AG08395 (cell line): ENCODE measurements around the gene DNAJA4.

Source experiments
- DNase-seq: peaks from one replicate; pipeline ENCODE4 v3.0.0; 2012; ENCODE audit warnings: mixed read lengths, low spot score

The DNAJA4 gene

GRCh38 chr15:78315686-78316282 lies 51.4 kb downstream of the DNAJA4 start:
- DNase-seq = peak; percentile 20

DNA sequence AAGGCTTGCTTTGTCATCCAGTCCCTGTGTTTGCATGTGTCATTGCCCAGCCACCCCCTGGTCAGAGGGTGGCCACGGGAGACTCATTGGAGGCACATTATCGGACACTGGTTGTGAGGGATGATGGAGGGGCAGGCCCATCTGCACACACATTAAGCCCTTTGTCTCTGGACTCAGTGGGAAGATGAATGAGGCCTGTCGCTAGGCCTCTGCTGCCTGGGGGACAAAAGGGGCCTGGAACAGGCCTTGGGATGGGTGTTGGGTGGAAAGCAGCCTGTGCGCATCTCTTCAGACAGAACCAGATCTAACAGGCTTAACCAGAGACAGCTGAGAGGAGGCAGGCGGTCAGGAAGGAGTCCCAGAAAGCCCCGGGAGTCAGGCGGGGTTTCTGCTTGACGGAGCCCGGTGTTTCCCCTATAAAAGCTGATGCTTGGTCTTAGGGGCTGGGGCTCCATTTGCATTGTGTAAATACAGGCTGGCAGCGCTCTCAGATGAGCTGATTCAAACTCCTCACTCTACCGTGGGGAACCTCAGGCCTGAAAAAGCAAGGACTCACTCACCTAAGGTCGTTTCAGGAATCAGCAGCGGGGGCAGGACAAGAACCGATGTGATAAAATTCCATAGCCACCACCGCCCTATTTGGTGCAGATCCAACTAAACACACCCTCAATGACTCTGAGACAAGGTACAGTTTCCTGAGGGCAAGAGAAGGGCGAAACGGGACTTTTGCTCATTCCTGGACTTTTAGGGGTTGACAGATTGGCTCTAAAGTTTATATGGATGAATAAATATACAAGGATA lies 52.1 kb downstream of the DNAJA4 start:
- DNase-seq = no peak

- DNase-seq = no peak
Measured at GRCh38 chr15:78317145-78317836, 52.9 kb downstream of the DNAJA4 start.

- no peak for DNase-seq
Measured at GRCh38 chr15:78319588-78319987, 55.2 kb downstream of the DNAJA4 start.

DNA sequence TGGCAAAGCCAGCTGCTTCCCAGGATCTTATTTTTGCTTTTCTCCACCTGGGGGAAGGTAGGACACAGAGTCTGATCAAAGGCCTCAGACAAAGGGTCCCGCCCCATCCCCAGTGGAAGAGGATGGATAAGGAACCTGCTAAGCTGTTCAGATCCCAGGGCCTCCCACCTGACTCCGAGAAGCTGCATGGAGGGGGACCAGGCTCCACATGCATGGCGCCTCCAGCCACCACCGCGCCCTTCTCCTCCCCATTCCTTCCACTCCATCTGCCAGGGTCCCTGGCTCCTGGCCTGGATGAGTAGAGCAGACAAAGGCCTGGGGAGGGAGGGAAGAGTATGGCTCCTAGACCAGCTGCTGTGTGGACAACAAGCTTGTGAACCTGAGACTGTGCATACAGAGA lies 55.8 kb downstream of the DNAJA4 start:
- no peak for DNase-seq

DNA sequence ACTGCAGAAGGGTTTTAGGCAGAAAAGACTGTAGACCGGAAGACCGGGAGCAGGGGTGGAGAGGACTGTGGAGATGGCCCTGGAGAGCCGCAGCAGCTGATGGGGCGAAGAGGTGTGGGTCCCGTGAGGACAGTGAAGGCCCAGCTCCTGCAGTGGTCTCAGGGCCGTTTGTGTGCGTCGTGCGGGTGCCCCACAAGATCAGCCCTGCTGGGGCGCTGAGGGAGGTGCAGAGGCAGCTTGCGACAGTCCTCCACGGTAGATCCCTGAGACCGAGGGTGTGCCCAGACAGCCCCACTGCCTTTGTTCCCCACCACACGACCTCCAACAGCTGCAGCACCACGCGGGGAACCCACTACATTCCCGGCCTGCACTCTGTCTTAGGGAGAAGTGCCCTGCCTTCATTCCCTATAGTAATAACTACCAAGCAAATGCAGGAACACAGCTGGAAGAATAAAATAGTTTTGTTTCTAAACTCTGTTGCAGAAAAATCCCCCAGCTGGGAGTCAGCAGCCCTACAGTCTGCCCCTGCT lies 56.7 kb downstream of the DNAJA4 start:
- DNase-seq = no peak

GRCh38 chr15:78321786-78322185 lies 57.4 kb downstream of the DNAJA4 start:
- no peak for DNase-seq

DNA sequence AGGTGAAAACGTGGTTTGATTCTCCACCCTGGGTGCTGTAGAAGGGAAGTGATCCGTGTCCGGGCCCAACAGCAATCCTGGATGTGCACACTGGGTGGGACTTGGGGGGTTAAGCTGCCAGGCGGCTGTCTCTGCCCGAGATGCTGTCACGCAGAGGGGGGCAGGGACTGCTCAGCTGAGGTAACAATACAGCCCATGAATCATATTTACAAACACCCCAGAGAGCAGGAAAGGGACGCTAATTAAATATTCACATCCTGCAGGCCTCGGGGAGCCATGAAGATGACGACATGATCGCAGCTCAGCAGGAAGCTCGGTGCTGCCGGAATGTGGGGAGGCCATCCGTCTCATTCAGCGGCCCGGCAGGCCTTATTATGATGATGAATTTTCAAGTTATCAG lies 57.9 kb downstream of the DNAJA4 start:
- DNase-seq = peak; percentile 36

DNA sequence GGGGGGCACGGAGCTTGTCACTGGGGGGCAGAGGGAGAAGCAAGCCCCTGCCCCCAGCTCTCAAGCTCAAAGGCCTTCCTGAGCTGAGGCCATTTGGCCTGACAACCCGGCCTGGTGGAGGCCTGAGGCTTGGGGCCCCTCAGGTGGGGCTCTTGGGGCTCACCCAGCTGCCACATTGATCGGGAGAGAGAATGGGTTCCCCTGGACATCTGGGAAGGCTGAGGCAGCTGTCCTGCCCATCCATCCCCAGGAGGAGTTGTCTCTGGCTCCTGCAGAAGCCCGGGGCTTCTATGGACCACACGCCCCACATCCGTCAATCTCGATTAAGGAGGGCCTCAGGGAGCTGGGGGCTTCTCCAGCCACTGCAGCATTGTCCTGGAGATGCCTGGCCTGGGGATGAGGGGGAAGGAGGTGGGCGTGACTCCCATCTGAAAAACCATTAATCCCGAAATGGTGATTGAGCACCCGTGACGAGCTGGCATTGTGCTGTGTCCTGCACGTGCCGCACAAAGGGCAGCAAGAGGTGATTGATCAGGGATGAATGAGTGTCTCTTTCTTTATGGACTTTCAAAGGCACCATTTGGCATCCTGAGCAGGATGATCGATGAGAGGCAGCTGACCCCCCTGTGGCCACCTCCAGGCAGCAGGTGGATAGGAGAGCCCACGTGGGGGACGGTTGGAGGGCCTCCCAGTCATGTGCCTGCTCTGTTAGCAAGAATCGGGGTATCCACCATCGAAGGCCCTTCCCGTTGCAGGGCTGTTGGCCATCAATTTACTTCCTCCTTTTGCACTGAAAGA lies 58.6 kb downstream of the DNAJA4 start:
- no peak for DNase-seq

- DNase-seq = no peak
Measured at GRCh38 chr15:78323693-78324092, 59.3 kb downstream of the DNAJA4 start.

DNA sequence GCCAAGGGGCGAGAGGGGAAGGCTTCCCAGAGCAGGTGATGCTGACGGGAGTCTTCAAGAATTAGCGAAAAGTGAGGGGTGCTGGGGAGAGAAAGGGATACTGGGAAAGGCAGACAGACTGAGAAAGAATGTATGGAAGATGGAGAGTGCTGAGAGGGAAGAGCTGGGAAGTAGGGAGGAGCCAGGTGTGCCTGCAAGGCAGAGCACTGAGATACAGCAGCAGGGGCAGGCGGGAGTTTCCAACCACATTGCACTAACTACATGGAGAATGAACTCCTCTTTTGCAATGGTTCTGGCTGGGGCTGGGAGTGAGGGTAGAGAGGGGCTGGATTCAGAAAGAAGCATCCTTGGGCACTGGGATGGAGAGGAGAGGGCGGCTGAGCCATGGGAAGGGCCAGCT lies 59.8 kb downstream of the DNAJA4 start:
- DNase-seq = no peak

GRCh38 chr15:78325092-78325843 lies 60.9 kb downstream of the DNAJA4 start:
- DNase-seq = peak; percentile 42

- peak; percentile 39 for DNase-seq
Measured at GRCh38 chr15:78327466-78327865, 63.1 kb downstream of the DNAJA4 start.

DNA sequence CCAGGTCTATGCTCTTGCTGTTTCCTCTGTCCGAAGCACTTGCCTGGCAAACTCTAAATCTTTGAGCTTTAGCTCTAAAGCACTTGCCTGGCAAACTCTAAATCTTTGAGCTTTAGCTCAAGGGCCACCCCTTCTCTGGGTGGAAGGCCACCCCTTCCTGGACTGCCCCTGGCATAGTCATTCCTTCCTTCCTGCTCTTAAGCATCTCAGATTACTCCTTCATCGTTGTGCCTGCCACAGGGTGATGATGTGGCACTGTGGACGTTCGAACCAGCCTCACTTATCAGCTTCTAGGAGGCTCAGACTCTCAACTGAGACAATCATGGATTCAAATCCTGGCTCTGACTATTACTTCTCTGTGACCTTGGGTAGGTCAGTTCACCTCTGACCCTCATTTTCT lies 65.3 kb downstream of the DNAJA4 start:
- no peak for DNase-seq
